Measurements from ENCODE around the gene FHIT. TPM values are rescaled to one million over a fixed set of nuclear protein-coding genes. Genes with fewer than 3 reads are reported as not detected.
A peak's percentile ranks its signal among the peaks of the same experiment; 100 is the strongest.
"Not testable (repeated sequence)": the region's sequence is repeated elsewhere in the genome, so short reads cannot be mapped to it uniquely, and the experiment has no call there.

Gene FHIT
- total RNA-seq, 1 donor = 4.8 TPM

- DNase-seq (ENCODE audit: low read depth in 2 of 3, low spot score in 2 of 3) = peak in 2 of 3 donors; percentile 42 to 76
These were observed 507.6 kb downstream of the FHIT start for GRCh38 chr3:60743631-60744164.

- no peak for DNase-seq (ENCODE audit: low read depth in 2 of 3, low spot score in 2 of 3)
These were observed 508.6 kb downstream of the FHIT start for GRCh38 chr3:60742606-60743145.

- DNase-seq (ENCODE audit: low read depth in 2 of 3, low spot score in 2 of 3) = no peak
These were observed 513.4 kb downstream of the FHIT start for GRCh38 chr3:60737633-60738399.

GRCh38 chr3:60730371-60730770 lies 520.9 kb downstream of the FHIT start:
- no peak for DNase-seq (ENCODE audit: low read depth in 2 of 3, low spot score in 2 of 3)

- no peak for DNase-seq (ENCODE audit: low read depth in 2 of 3, low spot score in 2 of 3)
These were observed 522.2 kb downstream of the FHIT start for GRCh38 chr3:60729056-60729455.

- DNase-seq (ENCODE audit: low read depth in 2 of 3, low spot score in 2 of 3) = no peak
These were observed 523.2 kb downstream of the FHIT start for GRCh38 chr3:60728006-60728405.

GRCh38 chr3:60720736-60721135 lies 530.5 kb downstream of the FHIT start:
- DNase-seq (ENCODE audit: low read depth in 2 of 3, low spot score in 2 of 3) = peak in 2 of 3 donors; percentile 18 to 60

- no peak for DNase-seq (ENCODE audit: low read depth in 2 of 3, low spot score in 2 of 3)
These were observed 534.7 kb downstream of the FHIT start for GRCh38 chr3:60716573-60716972.

- DNase-seq (ENCODE audit: low read depth in 2 of 3, low spot score in 2 of 3) = no peak
These were observed 542.9 kb downstream of the FHIT start for GRCh38 chr3:60708191-60708975.

GRCh38 chr3:60707452-60708020 lies 543.7 kb downstream of the FHIT start:
- no peak for DNase-seq (ENCODE audit: low read depth in 2 of 3, low spot score in 2 of 3)

GRCh38 chr3:60703956-60704736 lies 547.1 kb downstream of the FHIT start:
- DNase-seq (ENCODE audit: low read depth in 2 of 3, low spot score in 2 of 3) = no peak

- DNase-seq (ENCODE audit: low read depth in 2 of 3, low spot score in 2 of 3) = no peak
These were observed 548.2 kb downstream of the FHIT start for GRCh38 chr3:60703008-60703407.

GRCh38 chr3:60698117-60698516 lies 553.1 kb downstream of the FHIT start:
- DNase-seq (ENCODE audit: low read depth in 2 of 3, low spot score in 2 of 3) = no peak

GRCh38 chr3:60697132-60697531 lies 554.1 kb downstream of the FHIT start:
- DNase-seq (ENCODE audit: low read depth in 2 of 3, low spot score in 2 of 3) = no peak

GRCh38 chr3:60696428-60697125 lies 554.7 kb downstream of the FHIT start:
- no peak for DNase-seq (ENCODE audit: low read depth in 2 of 3, low spot score in 2 of 3)

- DNase-seq (ENCODE audit: low read depth in 2 of 3, low spot score in 2 of 3) = no peak
These were observed 575.8 kb downstream of the FHIT start for GRCh38 chr3:60675424-60675823.

GRCh38 chr3:60674870-60675269 lies 576.4 kb downstream of the FHIT start:
- no peak for DNase-seq (ENCODE audit: low read depth in 2 of 3, low spot score in 2 of 3)

GRCh38 chr3:60673123-60673522 lies 578.1 kb downstream of the FHIT start:
- DNase-seq (ENCODE audit: low read depth in 2 of 3, low spot score in 2 of 3) = no peak

- not testable (repeated sequence) for DNase-seq (ENCODE audit: low read depth in 2 of 3, low spot score in 2 of 3)
These were observed 578.9 kb downstream of the FHIT start for GRCh38 chr3:60672337-60672736.

GRCh38 chr3:60669636-60670035 lies 581.6 kb downstream of the FHIT start:
- no peak for DNase-seq (ENCODE audit: low read depth in 2 of 3, low spot score in 2 of 3)

All from hematopoietic multipotent progenitor cell (in vitro differentiated cells).